Middle frontal gyrus (tissue), 1 donor: Measurements from ENCODE around the gene EEF1A2.

ENCODE experiments used
- DNase-seq: peaks from one replicate; pipeline ENCODE4 v3.0.0-alpha.2; 2015; ENCODE audit warnings: low spot score; ENCODE audit errors: extremely low spot score

The EEF1A2 gene

GRCh38 chr20:63500902-63501817 is 2.3 kb upstream of the EEF1A2 start:
- no peak for DNase-seq

- no peak for DNase-seq
These were observed 1.4 kb upstream of the EEF1A2 start for GRCh38 chr20:63500151-63500901.

GRCh38 chr20:63499338-63499969 is 571 bp upstream of the EEF1A2 start:
- DNase-seq, result no peak

- no peak for DNase-seq
These were observed 642 bp downstream of the EEF1A2 start for GRCh38 chr20:63497946-63498935.

- DNase-seq, result no peak
These were observed 1.5 kb downstream of the EEF1A2 start for GRCh38 chr20:63497138-63497945.

- DNase-seq, result no peak
These were observed 2.2 kb downstream of the EEF1A2 start for GRCh38 chr20:63496596-63497120.

- DNase-seq, result no peak
These were observed 2.9 kb downstream of the EEF1A2 start for GRCh38 chr20:63495741-63496595.

- no peak for DNase-seq
These were observed 3.6 kb downstream of the EEF1A2 start for GRCh38 chr20:63495167-63495720.

GRCh38 chr20:63494420-63495166 is 4.3 kb downstream of the EEF1A2 start:
- DNase-seq, result no peak

- no peak for DNase-seq
These were observed 4.8 kb downstream of the EEF1A2 start for GRCh38 chr20:63494084-63494419.

- DNase-seq, result no peak
These were observed 5.3 kb downstream of the EEF1A2 start for GRCh38 chr20:63493563-63494020.

GRCh38 chr20:63492982-63493381 is 5.9 kb downstream of the EEF1A2 start:
- no peak for DNase-seq

GRCh38 chr20:63492518-63492917 is 6.4 kb downstream of the EEF1A2 start:
- DNase-seq, result no peak

GRCh38 chr20:63491635-63492230 is 7.2 kb downstream of the EEF1A2 start:
- no peak for DNase-seq

GRCh38 chr20:63491078-63491477 is 7.8 kb downstream of the EEF1A2 start:
- DNase-seq, result no peak

- DNase-seq, result no peak
These were observed 8.5 kb downstream of the EEF1A2 start for GRCh38 chr20:63490416-63490815.
